ENCODE measurements around the gene ASB16. TPM values are rescaled to one million over a fixed set of nuclear protein-coding genes. Genes with fewer than 3 reads are reported as not detected.

Gene ASB16
- total and polyA plus RNA-seq, 11 donors: 1.5 to 71.1 (median 12.8) TPM

DNA sequence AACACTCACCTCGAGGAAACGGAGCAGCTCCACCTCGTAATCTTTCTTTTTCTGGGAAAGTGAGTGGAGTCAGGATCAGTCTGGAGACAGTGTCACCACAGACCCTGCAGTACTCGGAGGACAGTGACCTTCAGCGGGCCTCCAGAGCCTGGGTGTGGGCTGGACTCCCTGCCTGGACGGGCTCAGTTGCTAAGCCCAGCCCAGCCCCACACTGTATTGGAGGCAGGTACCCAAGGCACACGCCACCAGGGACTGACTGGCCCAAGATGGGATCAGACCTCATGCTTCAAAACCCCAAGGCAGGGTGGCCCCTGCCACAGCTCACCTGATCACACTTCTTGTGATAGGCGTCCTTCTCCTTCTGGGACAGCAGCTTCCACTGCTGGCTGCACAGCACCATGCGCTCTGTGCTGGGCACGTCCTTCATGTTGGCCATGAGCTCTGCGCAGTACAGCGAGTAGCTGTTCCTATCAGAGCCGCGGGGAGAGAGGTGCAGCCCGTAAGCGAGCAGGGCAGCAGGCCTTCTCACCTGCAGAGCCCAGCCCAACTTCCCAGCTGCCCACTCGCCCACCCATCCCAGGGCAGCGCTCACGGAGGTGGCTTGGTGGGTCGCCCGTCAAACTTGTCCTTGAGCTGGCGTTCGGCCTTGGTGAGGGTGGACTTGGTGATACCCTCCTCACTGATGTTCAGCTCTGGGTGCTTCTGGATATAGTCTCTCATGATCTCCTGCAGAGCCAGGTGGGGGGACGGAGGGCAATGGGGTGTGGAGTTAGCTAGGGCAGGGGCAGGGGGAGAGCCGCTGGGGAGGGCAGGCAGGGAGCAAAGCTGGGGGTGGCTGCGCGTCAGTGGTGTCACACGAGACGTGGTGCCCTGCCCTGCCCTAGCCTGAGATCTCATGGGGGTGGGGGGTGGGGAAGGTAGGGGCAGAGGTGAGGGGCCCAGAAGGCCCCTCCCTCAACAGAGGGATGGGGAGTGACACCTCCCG, 41.1 kb downstream of the ASB16 start:
- no peaks in the 10 kb centered on the region for H3K27me3 ChIP-seq
- H3K4me3 ChIP-seq: no peak overlapping the region
- ATAC-seq (peak in 1 of 4 donors; percentile 2), DNase-seq (no peak)
- peaks cover 3 to 32% (median 19%) of the 10 kb centered on the region in 12 donors for H3K4me1 ChIP-seq
- H3K27ac ChIP-seq: peak overlapping the region in 1 of 12 donors; percentile 60
- no peaks in the 10 kb centered on the region for H3K9me3 ChIP-seq
- WGBS, 4 donors: 90 to 93% (median 91%) methylated on average over 27 to 30 of the region's 30 CpGs
- intact Hi-C loops (cut with DNase I): loop anchor here in 8 of 10 donors (2.0 to 10.0 kb wide), 5 partner anchors 115 to 293 kb away; partner anchors contain the start of genes GRN (in 2 of the 8) and GPATCH8 (in 1 of the 8)
- H3K36me3 ChIP-seq: peaks cover 5 to 95% (median 84%) of the 10 kb centered on the region in 9 donors
- TF ChIP-seq POLR2A (IDR thresholded peaks at IDR 0.05): no peak
- TF ChIP-seq, protein P1, sequence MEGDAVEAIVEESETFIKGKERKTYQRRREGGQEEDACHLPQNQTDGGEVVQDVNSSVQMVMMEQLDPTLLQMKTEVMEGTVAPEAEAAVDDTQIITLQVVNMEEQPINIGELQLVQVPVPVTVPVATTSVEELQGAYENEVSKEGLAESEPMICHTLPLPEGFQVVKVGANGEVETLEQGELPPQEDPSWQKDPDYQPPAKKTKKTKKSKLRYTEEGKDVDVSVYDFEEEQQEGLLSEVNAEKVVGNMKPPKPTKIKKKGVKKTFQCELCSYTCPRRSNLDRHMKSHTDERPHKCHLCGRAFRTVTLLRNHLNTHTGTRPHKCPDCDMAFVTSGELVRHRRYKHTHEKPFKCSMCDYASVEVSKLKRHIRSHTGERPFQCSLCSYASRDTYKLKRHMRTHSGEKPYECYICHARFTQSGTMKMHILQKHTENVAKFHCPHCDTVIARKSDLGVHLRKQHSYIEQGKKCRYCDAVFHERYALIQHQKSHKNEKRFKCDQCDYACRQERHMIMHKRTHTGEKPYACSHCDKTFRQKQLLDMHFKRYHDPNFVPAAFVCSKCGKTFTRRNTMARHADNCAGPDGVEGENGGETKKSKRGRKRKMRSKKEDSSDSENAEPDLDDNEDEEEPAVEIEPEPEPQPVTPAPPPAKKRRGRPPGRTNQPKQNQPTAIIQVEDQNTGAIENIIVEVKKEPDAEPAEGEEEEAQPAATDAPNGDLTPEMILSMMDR (IDR thresholded peaks at IDR 0.05): no peak

DNA sequence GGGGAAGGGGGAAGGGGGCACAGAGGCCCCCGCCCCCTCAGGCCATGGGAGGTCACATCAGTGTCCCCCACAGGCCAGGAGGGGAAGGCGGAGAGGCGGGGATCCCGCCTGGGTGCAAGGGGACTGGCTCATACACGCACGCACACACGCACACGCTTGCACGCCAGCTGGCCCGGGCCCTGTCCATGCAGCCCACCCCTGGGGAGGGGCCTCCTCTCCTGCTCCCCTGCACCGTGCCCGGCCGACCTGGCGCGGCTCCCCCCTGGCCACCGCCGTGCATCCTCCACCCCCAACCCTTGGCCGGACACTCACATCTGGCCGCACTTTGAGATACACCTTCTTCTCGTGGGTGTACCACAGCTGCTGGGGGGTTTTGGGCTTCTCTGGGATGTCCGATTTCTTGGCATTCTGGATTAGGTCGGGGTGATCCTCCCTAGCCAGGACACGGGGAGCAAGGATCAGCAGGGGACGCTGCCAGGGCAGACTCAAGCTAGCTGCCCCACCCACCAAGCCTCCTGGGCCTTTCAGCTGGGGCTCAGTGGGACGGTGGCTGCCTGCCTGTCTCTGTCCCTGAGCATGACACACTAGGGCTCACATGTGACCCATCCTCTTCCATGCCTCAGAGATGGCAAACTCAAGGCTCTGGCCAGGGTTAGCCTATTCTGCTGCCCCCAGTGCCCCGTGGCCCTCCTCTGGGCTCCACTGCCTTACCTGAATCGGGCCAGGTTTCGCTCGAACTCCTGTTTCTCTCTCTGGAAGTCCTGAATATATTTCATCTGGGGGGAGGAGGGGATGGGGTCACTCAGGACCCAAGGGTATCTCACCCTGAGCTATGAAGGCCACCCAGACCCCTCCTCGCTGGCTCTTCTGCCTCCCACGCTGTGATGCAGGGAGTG, 42.3 kb downstream of the ASB16 start:
- no peak overlapping the region for H3K27ac ChIP-seq
- WGBS, 4 donors: 75 to 81% (median 77%) methylated on average over 22 to 31 of the region's 31 CpGs

DNA sequence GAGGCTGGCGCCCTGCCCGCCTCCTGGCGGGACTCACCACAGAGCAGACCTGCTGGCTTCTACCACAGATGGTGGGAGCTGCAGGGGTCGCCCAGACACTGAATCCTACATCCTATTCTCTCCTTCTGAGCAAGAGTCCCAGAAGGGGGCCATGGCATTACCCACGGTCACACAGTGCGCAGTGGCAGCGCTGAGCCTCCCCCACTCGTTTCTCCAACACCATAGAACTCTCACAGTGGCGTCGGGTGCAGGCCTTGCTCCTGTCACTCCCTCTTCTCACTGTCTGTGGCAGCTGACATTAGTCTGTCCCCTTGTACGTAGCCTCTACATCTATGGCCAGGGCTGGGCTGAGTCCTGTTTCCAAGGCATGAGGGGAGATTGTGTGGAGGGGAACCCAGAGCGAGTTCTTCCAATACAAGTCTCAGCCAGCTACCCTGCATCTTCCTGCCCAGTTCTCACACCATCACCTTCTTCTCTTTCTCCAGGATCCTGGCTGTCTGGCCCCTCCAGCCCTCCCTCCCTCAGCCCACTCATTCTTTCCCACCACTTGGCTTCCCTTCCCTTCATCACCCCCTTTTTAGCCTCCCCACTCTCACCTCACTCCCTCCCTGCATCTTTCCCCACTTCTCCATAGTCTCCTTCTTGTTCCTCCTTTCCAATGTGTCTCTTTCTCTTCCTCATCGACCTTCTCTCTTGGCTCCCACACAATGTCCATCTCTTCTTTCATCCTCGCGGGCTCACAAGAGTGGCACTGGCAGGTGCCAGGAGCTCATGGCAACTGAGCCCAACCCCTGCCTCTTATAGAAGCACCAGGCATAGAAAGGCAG, 43.1 kb downstream of the ASB16 start:
- no peak for ATAC-seq
- no peak for TF ChIP-seq POLR2A (IDR thresholded peaks at IDR 0.05)
- TF ChIP-seq, protein P1 (IDR thresholded peaks at IDR 0.05): no peak
- DNase-seq: peak in 1 of 5 donors; percentile 23
- no peaks in the 10 kb centered on the region for H3K27me3 ChIP-seq
- peaks cover 5 to 82% (median 71%) of the 10 kb centered on the region in 9 donors for H3K36me3 ChIP-seq
- H3K27ac ChIP-seq: no peak overlapping the region
- no peak overlapping the region for H3K4me3 ChIP-seq
- no peaks in the 10 kb centered on the region for H3K9me3 ChIP-seq
- 81 to 89% (median 87%) methylated on average over 15 of the region's 15 CpGs for WGBS, 4 donors
- peaks cover 7 to 49% (median 35%) of the 10 kb centered on the region in 12 donors for H3K4me1 ChIP-seq
- intact Hi-C loops (cut with DNase I): loop anchor here in 4 of 10 donors (2.0 to 10.0 kb wide), 4 partner anchors 114 to 291 kb away; partner anchors contain the start of genes GRN (in 2 of the 4) and GPATCH8 (in 1 of the 4)

More for the DNA sequence above, 42.3 kb downstream of the ASB16 start:
- DNase-seq (no peak), ATAC-seq (no peak)
- Histone ChIP-seq H3K4me3 (no peak overlapping the region), H3K4me1 (peaks cover 3 to 44% (median 31%) of the 10 kb centered on the region in 12 donors), H3K9me3 (no peaks in the 10 kb centered on the region), H3K36me3 (peaks cover 5 to 91% (median 79%) of the 10 kb centered on the region in 9 donors), H3K27me3 (no peaks in the 10 kb centered on the region)
- TF ChIP-seq POLR2A (IDR thresholded peaks at IDR 0.05): no peak
- TF ChIP-seq, protein P1 (IDR thresholded peaks at IDR 0.05): no peak
- intact Hi-C loops (cut with DNase I): loop anchor here in 4 of 10 donors (2.0 to 10.0 kb wide), 4 partner anchors 115 to 292 kb away; partner anchors contain the start of genes GRN (in 2 of the 4) and GPATCH8 (in 1 of the 4)
